DOHH2 (cell line): Measurements from ENCODE around the gene URI1.
"Not testable (repeated sequence)": the region's sequence is repeated elsewhere in the genome, so short reads cannot be mapped to it uniquely, and the experiment has no call there.

Experiments used
- H3F3A ChIP-seq: fragments of 200-600 bp; sonication (generic), shearing (Covaris generic); 2 replicates; pipeline ENCODE4 v1.6.0; 2016; ENCODE audit warnings: antibody characterized with exemption, mild to moderate bottlenecking; ENCODE audit not compliant: control insufficient read depth, insufficient read depth
- H3K27ac ChIP-seq: fragments of 200-600 bp; sonication (generic); 2 replicates; pipeline ENCODE4 v1.5.1; 2014; ENCODE audit warnings: low read depth, mild to moderate bottlenecking, low read length, moderate library complexity
- H3K27me3 ChIP-seq: fragments of 200-600 bp; sonication (generic); 2 replicates; pipeline ENCODE4 v1.6.1; 2014; ENCODE audit warnings: mild to moderate bottlenecking, low read length, mixed read lengths; ENCODE audit not compliant: control insufficient read depth
- H3K36me3 ChIP-seq: fragments of 200-600 bp; sonication (generic); 2 replicates; pipeline ENCODE4 v1.6.1; 2014; ENCODE audit warnings: mild to moderate bottlenecking, low read length, moderate library complexity, mixed read lengths; ENCODE audit not compliant: control insufficient read depth
- H3K4me1 ChIP-seq: fragments of 200-600 bp; sonication (generic); 2 replicates; pipeline ENCODE4 v1.6.1; 2014; ENCODE audit warnings: mild to moderate bottlenecking, low read length, mixed read lengths; ENCODE audit not compliant: control insufficient read depth
- H3K4me2 ChIP-seq: fragments of 200-600 bp; sonication (generic); 2 replicates; pipeline ENCODE4 v1.6.0; 2014; ENCODE audit warnings: mild to moderate bottlenecking, low read length, moderate library complexity
- H3K4me3 ChIP-seq: fragments of 200-600 bp; sonication (generic); 2 replicates; pipeline ENCODE4 v1.5.1; 2014; ENCODE audit warnings: mild to moderate bottlenecking, low read length, mixed read lengths
- H3K79me2 ChIP-seq: fragments of 200-600 bp; sonication (generic); 2 replicates; pipeline ENCODE4 v1.6.1; 2014; ENCODE audit warnings: mild to moderate bottlenecking, low read length, mixed read lengths; ENCODE audit not compliant: control insufficient read depth
- H3K9me2 ChIP-seq: fragments of 200-600 bp; sonication (generic); replicated peaks from 2 replicates; pipeline ENCODE4 v1.6.1; 2014; ENCODE audit warnings: mild to moderate bottlenecking, low read length, mixed read lengths; ENCODE audit not compliant: control insufficient read depth
- H3K9me3 ChIP-seq: fragments of 200-600 bp; sonication (generic); 2 replicates; pipeline ENCODE4 v1.6.1; 2014; ENCODE audit warnings: antibody characterized with exemption, low read length, mixed read lengths; ENCODE audit not compliant: control insufficient read depth, insufficient read depth
- H4K20me1 ChIP-seq: fragments of 200-600 bp; sonication (generic); 2 replicates; pipeline ENCODE4 v1.6.0; 2014; ENCODE audit warnings: low read depth, mild to moderate bottlenecking, antibody characterized with exemption, low read length, moderate library complexity; ENCODE audit not compliant: control insufficient read depth, insufficient read depth
- CTCF ChIP-seq: fragments of 200-600 bp; sonication (generic); IDR thresholded peaks from one replicate; pipeline ENCODE4 v1.5.1; 2014; ENCODE audit warnings: antibody characterized with exemption, mild to moderate bottlenecking, low read depth, low read length; ENCODE audit not compliant: poor library complexity, severe bottlenecking
- EZH2phosphoT487 ChIP-seq: fragments of 200-600 bp; sonication (generic); IDR thresholded peaks from 2 replicates; pipeline ENCODE4 v1.6.1; 2017; ENCODE audit warnings: borderline replicate concordance, mild to moderate bottlenecking, antibody characterized with exemption, low read length, moderate library complexity, mixed read lengths

Gene URI1

DNA sequence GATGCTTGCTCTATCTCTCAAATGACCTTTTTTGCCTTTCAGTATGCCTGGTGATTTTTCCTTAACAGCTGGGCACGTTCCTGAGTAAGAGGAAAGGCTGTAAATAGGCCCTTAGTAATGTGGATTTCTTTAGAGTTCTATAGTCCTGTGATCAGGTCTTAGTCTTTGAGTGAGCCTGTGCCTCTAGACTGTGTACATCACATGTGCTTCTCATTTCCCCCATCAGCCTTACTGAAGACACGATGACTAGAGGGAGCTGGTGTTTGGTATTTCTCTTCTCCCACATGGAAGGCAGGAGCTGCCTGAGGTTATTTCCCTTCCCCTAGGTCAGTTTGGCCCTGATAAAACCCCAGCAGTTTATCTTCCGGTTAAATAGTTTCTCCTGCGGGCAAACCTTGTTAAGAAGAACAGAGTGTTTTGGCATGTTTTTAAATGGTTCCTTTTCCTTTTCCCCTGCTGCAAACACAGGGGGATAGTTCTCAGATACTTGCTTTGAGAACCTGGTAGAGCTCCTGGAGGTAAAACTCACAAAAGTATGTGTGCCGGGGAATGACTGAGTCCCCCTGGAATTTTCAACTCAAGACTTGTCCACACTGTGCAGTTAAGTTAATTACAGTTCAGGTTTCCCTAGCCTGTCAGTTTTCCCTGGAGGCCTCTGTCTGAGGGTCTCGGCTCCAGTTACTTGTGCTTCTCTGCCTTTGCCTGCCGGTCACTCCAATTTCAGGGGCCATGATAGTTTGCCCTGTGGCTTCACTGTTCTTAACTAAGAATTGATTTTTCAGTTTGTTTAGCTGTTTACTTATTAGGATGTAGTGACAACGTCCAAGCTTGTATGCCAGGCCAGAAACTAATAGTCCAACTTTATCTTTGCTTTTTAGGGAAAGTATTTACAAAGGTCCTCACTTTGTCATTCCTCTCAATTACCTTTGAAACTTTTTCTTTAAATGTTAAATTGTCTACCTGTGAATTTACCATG lies 94.4 kb downstream of the URI1 start:
- Histone ChIP-seq H3K36me3 (peaks cover 26% of the 10 kb centered on the region), H3K4me3 (no peak overlapping the region), H4K20me1 (no peaks in the 10 kb centered on the region), H3K27me3 (no peaks in the 10 kb centered on the region), H3K9me3 (no peaks in the 10 kb centered on the region), H3K27ac (no peak overlapping the region), H3K9me2 (no peaks in the 10 kb centered on the region), H3K4me1 (no peaks in the 10 kb centered on the region), H3K79me2 (no peaks in the 10 kb centered on the region), H3K4me2 (no peak overlapping the region), H3F3A (no peaks in the 10 kb centered on the region)
- TF ChIP-seq CTCF (no peak), EZH2phosphoT487 (no peak)

GRCh38 chr19:30037835-30038234 lies 95.8 kb downstream of the URI1 start:
- H3K36me3 ChIP-seq = peaks cover 26% of the 10 kb centered on the region
- no peak overlapping the region for H3K4me3 ChIP-seq
- H3K9me2 ChIP-seq = no peaks in the 10 kb centered on the region
- no peaks in the 10 kb centered on the region for H3K79me2 ChIP-seq
- no peaks in the 10 kb centered on the region for H3K9me3 ChIP-seq
- H3K4me1 ChIP-seq = no peaks in the 10 kb centered on the region
- no peak for TF ChIP-seq CTCF
- no peak for TF ChIP-seq EZH2phosphoT487
- H3K27me3 ChIP-seq = no peaks in the 10 kb centered on the region
- H3F3A ChIP-seq = no peaks in the 10 kb centered on the region
- no peak overlapping the region for H3K27ac ChIP-seq
- no peaks in the 10 kb centered on the region for H4K20me1 ChIP-seq
- H3K4me2 ChIP-seq = no peak overlapping the region

DNA sequence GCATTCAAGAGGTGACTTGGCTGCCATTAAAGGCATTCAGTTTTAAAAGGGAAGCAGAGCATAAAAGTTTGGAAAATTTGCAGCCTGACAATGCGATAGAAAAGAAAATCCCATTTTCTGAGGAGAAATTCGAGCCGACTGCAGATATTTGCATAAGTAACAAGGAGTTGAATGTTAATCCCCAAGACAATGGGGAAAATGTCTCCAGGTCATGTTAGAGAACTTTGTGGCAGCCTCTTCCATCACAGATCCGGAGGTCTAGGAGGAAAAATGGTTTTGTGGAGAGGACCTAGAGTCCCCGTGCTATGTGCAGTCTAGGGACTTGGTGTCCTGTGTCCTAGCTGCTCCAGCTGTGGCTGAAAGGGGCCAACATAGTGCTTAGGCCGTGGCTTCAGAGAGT lies 99.9 kb downstream of the URI1 start:
- H3K4me3 ChIP-seq, H3F3A ChIP-seq, H4K20me1 ChIP-seq, H3K27ac ChIP-seq, H3K9me2 ChIP-seq, H3K79me2 ChIP-seq, H3K36me3 ChIP-seq, H3K4me2 ChIP-seq, H3K27me3 ChIP-seq, H3K9me3 ChIP-seq, H3K4me1 ChIP-seq: not testable (repeated sequence)

GRCh38 chr19:30043008-30043407 lies 101.0 kb downstream of the URI1 start:
- H3K36me3 ChIP-seq, H4K20me1 ChIP-seq, H3K9me3 ChIP-seq, H3K4me2 ChIP-seq, H3K27ac ChIP-seq, H3K4me3 ChIP-seq, H3K79me2 ChIP-seq, H3F3A ChIP-seq, H3K27me3 ChIP-seq, H3K9me2 ChIP-seq, H3K4me1 ChIP-seq: not testable (repeated sequence)
